ENCODE measurements around the gene RRBP1.

DNA sequence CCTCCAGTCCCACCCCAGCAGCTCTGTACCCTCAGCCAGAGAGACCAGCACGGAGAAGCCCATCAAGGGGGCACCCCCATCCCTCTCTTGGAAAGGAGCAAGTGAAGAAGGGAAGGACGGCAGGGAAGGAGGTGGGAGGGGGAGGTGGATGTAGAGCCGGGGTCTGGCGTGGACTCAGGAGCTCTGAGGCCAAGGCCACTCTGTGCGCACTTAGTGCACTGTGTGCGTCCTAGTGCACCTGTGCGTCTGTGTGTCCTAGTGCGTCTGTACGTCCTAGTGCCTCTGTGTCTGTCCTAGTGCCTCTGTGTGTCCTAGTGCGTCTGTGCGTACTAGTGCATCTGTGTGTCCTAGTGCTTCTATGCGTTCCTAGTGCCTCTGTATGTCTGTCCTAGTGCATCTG lies 58.0 kb downstream of the RRBP1 start:
- TF ChIP-seq, protein P1, sequence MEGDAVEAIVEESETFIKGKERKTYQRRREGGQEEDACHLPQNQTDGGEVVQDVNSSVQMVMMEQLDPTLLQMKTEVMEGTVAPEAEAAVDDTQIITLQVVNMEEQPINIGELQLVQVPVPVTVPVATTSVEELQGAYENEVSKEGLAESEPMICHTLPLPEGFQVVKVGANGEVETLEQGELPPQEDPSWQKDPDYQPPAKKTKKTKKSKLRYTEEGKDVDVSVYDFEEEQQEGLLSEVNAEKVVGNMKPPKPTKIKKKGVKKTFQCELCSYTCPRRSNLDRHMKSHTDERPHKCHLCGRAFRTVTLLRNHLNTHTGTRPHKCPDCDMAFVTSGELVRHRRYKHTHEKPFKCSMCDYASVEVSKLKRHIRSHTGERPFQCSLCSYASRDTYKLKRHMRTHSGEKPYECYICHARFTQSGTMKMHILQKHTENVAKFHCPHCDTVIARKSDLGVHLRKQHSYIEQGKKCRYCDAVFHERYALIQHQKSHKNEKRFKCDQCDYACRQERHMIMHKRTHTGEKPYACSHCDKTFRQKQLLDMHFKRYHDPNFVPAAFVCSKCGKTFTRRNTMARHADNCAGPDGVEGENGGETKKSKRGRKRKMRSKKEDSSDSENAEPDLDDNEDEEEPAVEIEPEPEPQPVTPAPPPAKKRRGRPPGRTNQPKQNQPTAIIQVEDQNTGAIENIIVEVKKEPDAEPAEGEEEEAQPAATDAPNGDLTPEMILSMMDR (IDR thresholded peaks at IDR 0.05) = no peak
- no peak for TF ChIP-seq POLR2A (IDR thresholded peaks at IDR 0.05)
- no peak for TF ChIP-seq EP300 (IDR thresholded peaks at IDR 0.05)
